ENCODE measurements around the gene MET. TPM values are rescaled to one million over a fixed set of nuclear protein-coding genes. Genes with fewer than 3 reads are reported as not detected.

MET gene
- total RNA-seq, 1 donor from 2014 or later, result 7.0 TPM

DNA sequence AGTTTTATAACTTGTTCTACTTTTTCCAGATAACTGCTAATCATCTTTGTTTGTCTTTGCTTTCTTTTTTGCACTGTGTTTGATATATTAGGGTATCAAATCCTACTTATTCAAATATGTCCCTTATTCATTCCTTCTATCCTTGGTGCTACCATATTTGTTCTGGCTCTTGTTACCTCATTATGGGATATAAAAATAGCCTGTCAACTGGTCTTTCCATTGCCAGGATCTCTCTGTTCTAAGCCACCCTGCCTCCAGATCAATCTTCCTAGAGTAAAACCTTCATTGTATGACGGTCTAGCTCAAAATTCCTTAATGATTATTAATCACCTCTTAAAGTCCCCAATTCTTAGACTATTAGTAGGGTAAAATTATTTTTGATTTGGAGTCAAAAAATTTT lies 25.2 kb downstream of the MET start:
- Histone ChIP-seq H3K36me3 (no peaks in the 10 kb centered on the region), H3K4me3 (no peak overlapping the region), H3K4me2 (no peak overlapping the region), H2AFZ (replicated peaks) (no peak overlapping the region), H3K9me3 (ENCODE audit: low read depth) (no peaks in the 10 kb centered on the region), H4K20me1 (ENCODE audit: low read depth) (no peaks in the 10 kb centered on the region), H3K79me2 (ENCODE audit: low read depth) (no peaks in the 10 kb centered on the region), H3K4me1 (no peaks in the 10 kb centered on the region), H3K27me3 (no peaks in the 10 kb centered on the region), H3K9ac (no peak overlapping the region), H3K27ac (no peak overlapping the region), H3F3A (ENCODE audit: low read depth) (no peaks in the 10 kb centered on the region)
- H3K36me3 Mint-ChIP-seq, result no peaks in the 10 kb centered on the region
- TF ChIP-seq EZH2phosphoT487 (IDR thresholded peaks at IDR 0.05) (no peak), EZH2 (IDR thresholded peaks at IDR 0.05) (no peak), CTCF (IDR thresholded peaks at IDR 0.05) (no peak)
- no peak overlapping the region for H3K27ac Mint-ChIP-seq
- H3K4me1 Mint-ChIP-seq, result no peaks in the 10 kb centered on the region
- no peak for DNase-seq (ENCODE audit: low spot score)
- H3K27me3 Mint-ChIP-seq (ENCODE audit: insufficient read depth, low read depth), result no peaks in the 10 kb centered on the region
- H3K9me3 Mint-ChIP-seq, result no peaks in the 10 kb centered on the region
- no peak overlapping the region for H3K4me3 Mint-ChIP-seq

DNA sequence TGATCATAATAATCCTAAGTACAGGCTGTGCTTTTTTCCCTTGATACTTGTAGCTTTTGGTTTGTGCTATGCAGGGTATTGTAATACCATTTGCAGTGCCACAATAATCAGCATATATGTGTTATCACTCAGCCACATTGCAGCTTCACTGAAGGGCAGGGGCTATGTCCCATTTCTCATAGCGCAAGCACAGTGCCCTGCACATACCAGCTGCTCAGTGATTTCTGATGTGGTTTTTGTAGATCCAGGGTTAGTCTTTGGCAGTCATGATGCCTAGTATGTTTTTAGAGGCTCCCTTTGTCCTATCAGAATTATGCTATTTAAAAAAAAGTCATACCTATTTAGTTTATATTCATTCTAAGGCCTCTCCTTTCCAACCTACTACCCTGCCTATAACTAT lies 25.8 kb downstream of the MET start:
- H3K4me1 Mint-ChIP-seq, result no peaks in the 10 kb centered on the region
- H3K27me3 ChIP-seq, result no peaks in the 10 kb centered on the region
- H2AFZ ChIP-seq (replicated peaks), result no peak overlapping the region
- H3K27ac ChIP-seq, result no peak overlapping the region
- no peaks in the 10 kb centered on the region for H3K9me3 Mint-ChIP-seq
- no peak overlapping the region for H3K4me3 Mint-ChIP-seq
- no peaks in the 10 kb centered on the region for H3K9me3 ChIP-seq (ENCODE audit: low read depth)
- TF ChIP-seq EZH2 (IDR thresholded peaks at IDR 0.05), result no peak
- TF ChIP-seq CTCF (IDR thresholded peaks at IDR 0.05), result no peak
- no peak for TF ChIP-seq EZH2phosphoT487 (IDR thresholded peaks at IDR 0.05)
- no peak for DNase-seq (ENCODE audit: low spot score)
- no peaks in the 10 kb centered on the region for H3F3A ChIP-seq (ENCODE audit: low read depth)
- H3K36me3 Mint-ChIP-seq, result no peaks in the 10 kb centered on the region
- H3K27ac Mint-ChIP-seq, result no peak overlapping the region
- H3K9ac ChIP-seq, result no peak overlapping the region
- no peaks in the 10 kb centered on the region for H3K36me3 ChIP-seq
- H3K27me3 Mint-ChIP-seq (ENCODE audit: insufficient read depth, low read depth), result no peaks in the 10 kb centered on the region
- H3K4me3 ChIP-seq, result no peak overlapping the region
- no peaks in the 10 kb centered on the region for H3K79me2 ChIP-seq (ENCODE audit: low read depth)
- no peaks in the 10 kb centered on the region for H4K20me1 ChIP-seq (ENCODE audit: low read depth)
- H3K4me1 ChIP-seq, result no peaks in the 10 kb centered on the region
- no peak overlapping the region for H3K4me2 ChIP-seq

- Mint-ChIP-seq H3K36me3 (no peaks in the 10 kb centered on the region), H3K27me3 (ENCODE audit: insufficient read depth, low read depth) (no peaks in the 10 kb centered on the region), H3K9me3 (no peaks in the 10 kb centered on the region), H3K4me1 (no peaks in the 10 kb centered on the region), H3K4me3 (no peak overlapping the region), H3K27ac (no peak overlapping the region)
- no peaks in the 10 kb centered on the region for H3K79me2 ChIP-seq (ENCODE audit: low read depth)
- H3F3A ChIP-seq (ENCODE audit: low read depth), result no peaks in the 10 kb centered on the region
- H3K9ac ChIP-seq, result no peak overlapping the region
- no peak overlapping the region for H3K27ac ChIP-seq
- no peaks in the 10 kb centered on the region for H3K36me3 ChIP-seq
- no peak for DNase-seq (ENCODE audit: low spot score)
- no peaks in the 10 kb centered on the region for H4K20me1 ChIP-seq (ENCODE audit: low read depth)
- no peak overlapping the region for H3K4me3 ChIP-seq
- H3K4me2 ChIP-seq, result no peak overlapping the region
- no peaks in the 10 kb centered on the region for H3K27me3 ChIP-seq
- H2AFZ ChIP-seq (replicated peaks), result no peak overlapping the region
- H3K4me1 ChIP-seq, result no peaks in the 10 kb centered on the region
- H3K9me3 ChIP-seq (ENCODE audit: low read depth), result no peaks in the 10 kb centered on the region
- TF ChIP-seq EZH2 (IDR thresholded peaks at IDR 0.05) (no peak), EZH2phosphoT487 (IDR thresholded peaks at IDR 0.05) (no peak), CTCF (IDR thresholded peaks at IDR 0.05) (no peak)
Observed at GRCh38 chr7:116698396-116698795, 26.4 kb downstream of the MET start.
